OCI-LY7 (cell line): Measurements from ENCODE around the gene SLC4A11. TPM values are rescaled to one million over a fixed set of nuclear protein-coding genes. Genes with fewer than 3 reads are reported as not detected.

Source experiments
- BruUV-seq: library from RNA; stranded (reverse); fragments of 400-500 nt; replicated peaks from 2 replicates; lab custom pipeline; 2021; lab: Mats Ljungman, UMichigan
- CTCF ChIA-PET: fragments of 300-600 bp; sonication (Branson Sonifier 250); formaldehyde crosslinking; loops from one replicate; lab custom pipeline; 2022; ENCODE audit warnings: antibody characterized with exemption; ENCODE audit not compliant: unreplicated experiment; lab: Charles Lee
- POLR2A ChIA-PET: fragments of 300-600 bp; sonication (Branson Sonifier 250); formaldehyde crosslinking; loops from one replicate; lab custom pipeline; 2022; ENCODE audit warnings: antibody characterized with exemption; lab: Charles Lee
- DNase-seq: peaks from one replicate; pipeline ENCODE4 v3.0.0-alpha.2; 2015; ENCODE audit warnings: low spot score
- H2AFZ ChIP-seq: fragments of 200-600 bp; sonication (generic), shearing (Covaris generic); 2 replicates; pipeline ENCODE4 v1.6.1; 2014; ENCODE audit warnings: mild to moderate bottlenecking, antibody characterized with exemption, low read length, moderate library complexity
- H3K27ac ChIP-seq: fragments of 200-600 bp; sonication (generic); 2 replicates; pipeline ENCODE4 v1.5.1; 2014; ENCODE audit warnings: mixed run types, low read depth, mild to moderate bottlenecking, moderate library complexity, low read length, inconsistent platforms; ENCODE audit not compliant: poor library complexity, severe bottlenecking
- H3K36me3 ChIP-seq: fragments of 200-600 bp; sonication (generic); 2 replicates; pipeline ENCODE4 v1.6.1; 2014; ENCODE audit warnings: mild to moderate bottlenecking, antibody characterized with exemption, low read length, moderate library complexity, mixed read lengths; ENCODE audit not compliant: insufficient read depth
- H3K4me1 ChIP-seq: fragments of 200-600 bp; sonication (generic); 2 replicates; pipeline ENCODE4 v1.5.1; 2014; ENCODE audit warnings: mild to moderate bottlenecking, low read length; ENCODE audit not compliant: insufficient read depth, poor library complexity, severe bottlenecking
- H3K4me2 ChIP-seq: fragments of 200-600 bp; sonication (generic); 2 replicates; pipeline ENCODE4 v1.6.1; 2014; ENCODE audit warnings: mild to moderate bottlenecking, low read length
- H3K4me3 ChIP-seq: fragments of 200-600 bp; sonication (generic); 2 replicates; pipeline ENCODE4 v1.5.1; 2014; ENCODE audit warnings: mild to moderate bottlenecking, low read depth, low read length; ENCODE audit not compliant: poor library complexity, severe bottlenecking
- H3K79me2 ChIP-seq: fragments of 200-600 bp; sonication (generic); 2 replicates; pipeline ENCODE4 v1.6.1; 2016; ENCODE audit warnings: low read depth, mild to moderate bottlenecking, low read length, moderate library complexity, mixed read lengths; ENCODE audit not compliant: insufficient read depth
- H3K9me2 ChIP-seq: fragments of 200-600 bp; sonication (generic); 2 replicates; pipeline ENCODE4 v1.6.1; 2016; ENCODE audit warnings: mild to moderate bottlenecking, low read length, mixed read lengths; ENCODE audit not compliant: insufficient read depth
- H3K9me3 ChIP-seq: fragments of 200-600 bp; sonication (generic); 2 replicates; pipeline ENCODE4 v1.6.1; 2014; ENCODE audit warnings: mild to moderate bottlenecking, mixed run types, low read length, mixed read lengths
- H4K20me1 ChIP-seq: fragments of 200-600 bp; sonication (generic); 2 replicates; pipeline ENCODE4 v1.6.1; 2014; ENCODE audit warnings: mild to moderate bottlenecking, antibody characterized with exemption, low read length, moderate library complexity, mixed read lengths; ENCODE audit not compliant: insufficient read depth
- EZH2phosphoT487 ChIP-seq: fragments of 200-600 bp; sonication (generic); IDR thresholded peaks from 2 replicates; pipeline ENCODE4 v1.6.1; 2018; ENCODE audit warnings: low read depth, borderline replicate concordance, mild to moderate bottlenecking, mixed run types, antibody characterized with exemption, low read length, moderate library complexity, mixed read lengths
- intact Hi-C: fragments of 100-400 bp; cut with micrococcal nuclease; formaldehyde crosslinking; loops from one replicate; pipeline ENCODE4 v1.10.0; 2022; ENCODE audit not compliant: unreplicated experiment
- total RNA-seq, 2 experiments: library from RNA; depleted of rRNA in 1 of 2; stranded (reverse); fragments of >200 nt in 1 of 2; shearing (Covaris generic) in 1 of 2; gene quantifications; 2 replicates each; pipeline ENCODE4 v1.2.3, GENCODE V29; 2014 to 2022
- TF ChIP-seq, protein P1 (sequence below): fragments of 200-600 bp; sonication (generic); conservative IDR thresholded peaks from 2 replicates; pipeline ENCODE4 v1.5.1; 2014; ENCODE audit warnings: mild to moderate bottlenecking, antibody characterized with exemption, low read length, moderate library complexity, mixed read lengths

SLC4A11 gene
- total RNA-seq, 2 experiments from 2014 or later, result 4.4 to 26.9 TPM

DNA sequence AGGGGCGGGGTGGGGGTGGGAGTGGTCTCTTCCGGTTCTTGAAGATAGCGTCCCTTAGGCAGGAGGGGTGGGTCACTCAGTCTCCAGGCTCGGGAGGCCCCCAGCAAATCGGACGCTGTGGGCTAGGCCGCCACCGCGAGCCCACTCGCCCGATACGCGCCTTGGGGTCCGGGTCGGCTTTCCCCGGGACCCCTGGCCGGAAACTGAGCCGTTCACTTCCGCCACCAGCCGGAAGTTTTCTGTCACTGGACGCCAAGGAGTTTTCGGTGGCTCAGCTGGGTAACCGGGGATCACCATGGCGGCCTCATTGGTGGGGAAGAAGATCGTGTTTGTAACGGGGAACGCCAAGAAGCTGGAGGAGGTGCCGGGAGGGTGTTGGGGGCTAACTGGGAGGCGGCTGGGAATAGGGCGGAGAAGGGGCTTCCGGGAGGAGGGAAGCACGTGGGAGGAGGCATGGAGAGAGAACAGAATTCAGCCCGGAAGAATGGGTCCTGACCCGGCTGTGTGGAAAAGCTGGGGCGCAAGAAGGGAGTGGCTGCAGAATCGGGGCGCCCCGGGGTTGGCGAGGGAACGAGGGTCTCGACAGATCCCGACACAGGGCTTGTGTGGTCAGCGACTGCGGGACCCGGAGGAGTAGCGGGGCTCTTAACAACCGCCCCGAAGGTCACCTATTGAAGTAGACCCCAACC is 29.6 kb downstream of the SLC4A11 start, which contains the start of gene ITPA:
Gene ITPA (plus strand): TSS at position 242 of the 689 bp plus-strand sequence. CDS start 54 bp downstream, at position 296.
- H3K4me1 ChIP-seq, result peaks cover 12% of the 10 kb centered on the region
- CTCF ChIA-PET, result no interaction called here
- intact Hi-C loops, result loop anchor here (10.0 kb wide), 1 partner anchor 555 kb away; the partner anchor contains the start of gene NOP56
- peak within 1 kb of the TSS; percentile 84 for H2AFZ ChIP-seq
- TF ChIP-seq EZH2phosphoT487, result no peak
- TF ChIP-seq, protein P1, sequence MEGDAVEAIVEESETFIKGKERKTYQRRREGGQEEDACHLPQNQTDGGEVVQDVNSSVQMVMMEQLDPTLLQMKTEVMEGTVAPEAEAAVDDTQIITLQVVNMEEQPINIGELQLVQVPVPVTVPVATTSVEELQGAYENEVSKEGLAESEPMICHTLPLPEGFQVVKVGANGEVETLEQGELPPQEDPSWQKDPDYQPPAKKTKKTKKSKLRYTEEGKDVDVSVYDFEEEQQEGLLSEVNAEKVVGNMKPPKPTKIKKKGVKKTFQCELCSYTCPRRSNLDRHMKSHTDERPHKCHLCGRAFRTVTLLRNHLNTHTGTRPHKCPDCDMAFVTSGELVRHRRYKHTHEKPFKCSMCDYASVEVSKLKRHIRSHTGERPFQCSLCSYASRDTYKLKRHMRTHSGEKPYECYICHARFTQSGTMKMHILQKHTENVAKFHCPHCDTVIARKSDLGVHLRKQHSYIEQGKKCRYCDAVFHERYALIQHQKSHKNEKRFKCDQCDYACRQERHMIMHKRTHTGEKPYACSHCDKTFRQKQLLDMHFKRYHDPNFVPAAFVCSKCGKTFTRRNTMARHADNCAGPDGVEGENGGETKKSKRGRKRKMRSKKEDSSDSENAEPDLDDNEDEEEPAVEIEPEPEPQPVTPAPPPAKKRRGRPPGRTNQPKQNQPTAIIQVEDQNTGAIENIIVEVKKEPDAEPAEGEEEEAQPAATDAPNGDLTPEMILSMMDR, result no peak
- H3K27ac ChIP-seq, result peak within 1 kb of the TSS; percentile 56
- H4K20me1 ChIP-seq, result no peaks in the 10 kb centered on the region
- peak within 1 kb of the TSS; percentile 94 for H3K4me2 ChIP-seq
- peaks cover 14% of the 10 kb centered on the region for H3K36me3 ChIP-seq
- H3K9me3 ChIP-seq, result no peaks in the 10 kb centered on the region
- DNase-seq, result peak; percentile 74
- TSS peak; percentile 62 for BruUV-seq
- H3K9me2 ChIP-seq, result no peaks in the 10 kb centered on the region
- H3K79me2 ChIP-seq, result peaks cover 23% of the 10 kb centered on the region
- peak within 1 kb of the TSS; percentile 85 for H3K4me3 ChIP-seq
- POLR2A ChIA-PET, result interaction anchor here (0.5 to 1.1 kb wide), 3 partner anchors 12 to 1615 kb away, joined by 3 to 6 read pairs (median 3); no protein-coding TSS in a partner anchor

DNA sequence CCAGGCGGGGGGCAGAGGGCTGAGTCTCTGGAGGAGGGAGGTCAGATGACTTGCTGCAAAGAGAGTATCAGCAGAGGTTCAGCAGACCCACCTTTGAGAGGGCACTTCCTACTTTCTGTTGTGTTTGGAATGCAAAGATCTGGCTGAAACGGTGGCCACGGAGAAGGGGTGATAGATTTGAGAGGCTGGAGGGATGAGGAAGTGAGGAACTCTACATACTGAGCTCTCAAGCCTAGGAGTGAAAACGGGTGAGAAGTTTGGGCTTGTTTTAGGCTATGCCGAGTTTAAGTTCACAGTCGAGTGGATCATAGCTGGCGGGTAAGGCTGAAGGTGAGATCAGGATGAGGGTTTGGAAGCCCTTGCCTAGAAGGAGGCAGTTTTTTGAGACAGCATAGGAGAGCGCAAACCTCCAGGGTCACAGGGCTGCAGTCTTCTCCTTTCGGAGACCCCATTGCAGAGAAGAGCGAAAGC is 30.2 kb downstream of the SLC4A11 start:
- no peak for TF ChIP-seq EZH2phosphoT487
- TF ChIP-seq, protein P1, result no peak
- intact Hi-C loops, result loop anchor here (10.0 kb wide), 1 partner anchor 554 kb away; the partner anchor contains the start of gene NOP56
- Histone ChIP-seq H3K9me3 (no peaks in the 10 kb centered on the region), H3K4me3 (peak overlapping the region; percentile 85), H4K20me1 (no peaks in the 10 kb centered on the region), H2AFZ (peak overlapping the region; percentile 84; the same call in 1 of the 2 replicates), H3K36me3 (peaks cover 10% of the 10 kb centered on the region), H3K9me2 (no peaks in the 10 kb centered on the region), H3K4me2 (peak overlapping the region; percentile 94), H3K4me1 (peaks cover 12% of the 10 kb centered on the region), H3K79me2 (peaks cover 26% of the 10 kb centered on the region), H3K27ac (peak overlapping the region; percentile 56)
- DNase-seq, result peak; percentile 19
- CTCF ChIA-PET, result no interaction called here
- POLR2A ChIA-PET, result interaction anchor here (0.5 to 1.3 kb wide), 6 partner anchors 10 to 1616 kb away, joined by 3 to 6 read pairs (median 4); no protein-coding TSS in a partner anchor
- TSS peak; percentile 87 for BruUV-seq
